IMR-90 (cell line): Measurements from ENCODE around the gene ERP44. TPM values are rescaled to one million over a fixed set of nuclear protein-coding genes. Genes with fewer than 3 reads are reported as not detected.

Experiments used
- ATAC-seq: fragments of 200-7000 bp; cut with Tn5 transposase; 2 replicates; pipeline ENCODE4 v1.9.1; 2020; ENCODE audit warnings: low read depth, mild to moderate bottlenecking, moderate library complexity
- BruUV-seq: library from RNA; stranded (reverse); fragments of 400-500 nt; replicated peaks from 2 replicates; lab custom pipeline; 2021; lab: Mats Ljungman, UMichigan
- CTCF ChIA-PET: fragments of 300-600 bp; formaldehyde crosslinking; extraction: SDS; loops from one replicate; lab custom pipeline; 2021; ENCODE audit warnings: antibody characterized with exemption; lab: Yijun Ruan, JAX
- POLR2A ChIA-PET: fragments of 300-600 bp; sonication (Branson Sonifier 250); formaldehyde crosslinking; loops from one replicate; lab custom pipeline; 2022; ENCODE audit warnings: antibody characterized with exemption; ENCODE audit not compliant: unreplicated experiment; lab: Charles Lee
- DNase-seq: peaks from one replicate; pipeline ENCODE4 v3.0.0; 2013
- H2AFZ ChIP-seq: replicated peaks from 2 replicates; pipeline ENCODE3; 2013; ENCODE audit warnings: low read length, mild to moderate bottlenecking; ENCODE audit not compliant: poor library complexity
- H2AK5ac ChIP-seq: 2 replicates; pipeline ENCODE4 v1.6.1; 2013; ENCODE audit warnings: low read depth, low read length, inconsistent platforms
- H2AK9ac ChIP-seq: replicated peaks from 2 replicates; pipeline ENCODE3; 2013; ENCODE audit warnings: mild to moderate bottlenecking, low read depth, low read length, moderate library complexity; ENCODE audit not compliant: poor library complexity
- H2BK120ac ChIP-seq: 2 replicates; pipeline ENCODE4 v1.6.1; 2013; ENCODE audit warnings: low read depth, low read length, inconsistent platforms
- H2BK15ac ChIP-seq: 3 replicates; pipeline ENCODE4 v1.6.1; 2013; ENCODE audit warnings: low read depth, low read length, inconsistent platforms
- H2BK20ac ChIP-seq: 2 replicates; pipeline ENCODE4 v1.6.1; 2013; ENCODE audit warnings: low read depth, mild to moderate bottlenecking, inconsistent platforms, low read length, moderate library complexity
- H2BK5ac ChIP-seq: 2 replicates; pipeline ENCODE4 v1.6.1; 2013; ENCODE audit warnings: mild to moderate bottlenecking, low read depth, low read length, inconsistent platforms; ENCODE audit not compliant: poor library complexity, severe bottlenecking
- H3K14ac ChIP-seq: replicated peaks from 2 replicates; pipeline ENCODE4 v1.6.1; 2013; ENCODE audit warnings: low read depth, low read length, inconsistent platforms
- H3K18ac ChIP-seq: 2 replicates; pipeline ENCODE4 v1.6.1; 2013; ENCODE audit warnings: low read depth, low read length, control low read depth
- H3K23ac ChIP-seq: 2 replicates; pipeline ENCODE4 v1.6.1; 2013; ENCODE audit warnings: low read depth, low read length, inconsistent platforms
- H3K27ac ChIP-seq: 2 replicates; pipeline ENCODE4 v1.5.1; 2013; ENCODE audit warnings: mild to moderate bottlenecking, control low read depth, low read length; ENCODE audit not compliant: insufficient read depth
- H3K27me3 ChIP-seq: 2 replicates; pipeline ENCODE4 v1.6.1; 2013; ENCODE audit warnings: low read length; ENCODE audit not compliant: control insufficient read depth, insufficient read depth
- H3K36me3 ChIP-seq: 2 replicates; pipeline ENCODE4 v1.6.1; 2013; ENCODE audit warnings: low read length, mixed read lengths; ENCODE audit not compliant: control insufficient read depth, insufficient read depth
- H3K4ac ChIP-seq: 2 replicates; pipeline ENCODE4 v1.6.1; 2013; ENCODE audit warnings: low read depth, low read length, inconsistent platforms
- H3K4me1 ChIP-seq: 2 replicates; pipeline ENCODE4 v1.6.1; 2013; ENCODE audit warnings: low read length, mixed read lengths; ENCODE audit not compliant: control insufficient read depth, insufficient read depth
- H3K4me2 ChIP-seq: 2 replicates; pipeline ENCODE4 v1.6.1; 2013; ENCODE audit warnings: low read depth, mild to moderate bottlenecking, control low read depth, low read length, moderate library complexity
- H3K4me3 ChIP-seq: 2 replicates; pipeline ENCODE4 v1.5.1; 2013; ENCODE audit warnings: low read depth, mild to moderate bottlenecking, control low read depth, low read length, moderate library complexity; ENCODE audit not compliant: insufficient read depth
- H3K56ac ChIP-seq: 2 replicates; pipeline ENCODE4 v1.6.1; 2013; ENCODE audit warnings: low read length, inconsistent platforms; ENCODE audit not compliant: insufficient read depth; ENCODE audit errors: extremely low read depth
- H3K79me1 ChIP-seq, 2 experiments: 2 replicates each; pipeline ENCODE4 v1.6.1; 2013; ENCODE audit warnings: low read length in 2 of 2, inconsistent platforms in 1 of 2, low read depth in 1 of 2
- H3K9ac ChIP-seq: 2 replicates; pipeline ENCODE4 v1.6.1; 2013; ENCODE audit warnings: low read depth, low read length, control low read depth
- H3K9me1 ChIP-seq: 2 replicates; pipeline ENCODE4 v1.6.1; 2013; ENCODE audit warnings: low read length, inconsistent platforms; ENCODE audit not compliant: insufficient read depth
- H3K9me3 ChIP-seq: 2 replicates; pipeline ENCODE4 v1.6.1; 2013; ENCODE audit warnings: low read length; ENCODE audit not compliant: control insufficient read depth, insufficient read depth
- H4K20me1 ChIP-seq: 2 replicates; pipeline ENCODE4 v1.6.1; 2013; ENCODE audit warnings: low read length, inconsistent platforms; ENCODE audit not compliant: insufficient read depth
- H4K5ac ChIP-seq: 2 replicates; pipeline ENCODE4 v1.6.1; 2013; ENCODE audit warnings: mild to moderate bottlenecking, low read depth, low read length, control low read depth
- H4K8ac ChIP-seq, 2 experiments: 2 replicates each; pipeline ENCODE4 v1.6.1; 2013; ENCODE audit warnings: low read depth in 2 of 2, low read length in 2 of 2, control low read depth in 1 of 2, inconsistent platforms in 1 of 2
- H4K91ac ChIP-seq: 2 replicates; pipeline ENCODE4 v1.6.1; 2013; ENCODE audit warnings: low read depth, low read length, inconsistent platforms; ENCODE audit not compliant: insufficient read depth
- BHLHE40 ChIP-seq: fragments of 150-350 bp; IDR thresholded peaks from 2 replicates; pipeline ENCODE4 v1.6.1; 2016; ENCODE audit warnings: mild to moderate bottlenecking, low read depth, low read length
- CEBPB ChIP-seq: IDR thresholded peaks from 2 replicates; pipeline ENCODE4 v1.6.1; 2012; ENCODE audit warnings: low read depth, low read length, improper control_type of control experiment
- CHD1 ChIP-seq: IDR thresholded peaks from 2 replicates; pipeline ENCODE4 v1.6.1; 2012; ENCODE audit warnings: low read depth, low read length, improper control_type of control experiment
- FOS ChIP-seq: fragments of 150-350 bp; IDR thresholded peaks from 2 replicates; pipeline ENCODE4 v1.6.1; 2016; ENCODE audit warnings: low read depth, low read length
- MAFK ChIP-seq: IDR thresholded peaks from 2 replicates; pipeline ENCODE4 v1.6.1; 2012; ENCODE audit warnings: low read depth, low read length, improper control_type of control experiment
- MAZ ChIP-seq: IDR thresholded peaks from 2 replicates; pipeline ENCODE4 v1.6.1; 2012; ENCODE audit warnings: low read depth, mild to moderate bottlenecking, low read length, improper control_type of control experiment, moderate library complexity, borderline replicate concordance
- MXI1 ChIP-seq: IDR thresholded peaks from 2 replicates; pipeline ENCODE4 v1.6.1; 2012; ENCODE audit warnings: low read depth, mild to moderate bottlenecking, low read length, moderate library complexity, borderline replicate concordance
- NFE2L2 ChIP-seq: fragments of 150-350 bp; IDR thresholded peaks from 2 replicates; pipeline ENCODE4 v1.6.1; 2016; ENCODE audit warnings: low read depth, mild to moderate bottlenecking, low read length
- POLR2A ChIP-seq: IDR thresholded peaks from 2 replicates; pipeline ENCODE4 v1.6.1; 2012; ENCODE audit warnings: mild to moderate bottlenecking, low read depth, low read length
- RAD21 ChIP-seq: IDR thresholded peaks from 2 replicates; pipeline ENCODE4 v1.6.1; 2012; ENCODE audit warnings: low read length, improper control_type of control experiment
- RCOR1 ChIP-seq: IDR thresholded peaks from 2 replicates; pipeline ENCODE4 v1.6.1; 2012; ENCODE audit warnings: mild to moderate bottlenecking, low read length, improper control_type of control experiment; ENCODE audit not compliant: insufficient replicate concordance
- RFX5 ChIP-seq: IDR thresholded peaks from 2 replicates; pipeline ENCODE4 v1.8.0; 2012; ENCODE audit warnings: low read depth, mild to moderate bottlenecking, low read length, moderate library complexity
- SMC3 ChIP-seq: fragments of 150-350 bp; IDR thresholded peaks from 2 replicates; pipeline ENCODE4 v1.6.1; 2016; ENCODE audit warnings: low read depth, mild to moderate bottlenecking, antibody characterized with exemption, low read length, moderate library complexity
- WGBS, 2 experiments: methylation state at CpG; one replicate each; pipeline versions ENCODE4 v1.1.5 to v1.1.7; 2013; ENCODE audit warnings: missing lambda C conversion rate in 2 of 2; ENCODE audit not compliant: insufficient read length in 1 of 2; ENCODE audit errors: extremely low coverage in 2 of 2; 5-methylcytosine and 5-hydroxymethylcytosine counted together
- dilution Hi-C: fragments of 300-500 bp; cut with HindIII; formaldehyde crosslinking; loops from one replicate; pipeline ENCODE4 v1.14.3; 2018; ENCODE audit warnings: low sequenced_read_pairs; ENCODE audit not compliant: unreplicated experiment
- in situ Hi-C: fragments of 300-500 bp; cut with MboI; formaldehyde crosslinking; loops from 3 replicates; pipeline ENCODE4 v1.14.3; 2019; ENCODE audit warnings: low sequenced_read_pairs, inconsistent platforms, mixed read lengths
- intact Hi-C: fragments of 100-400 bp; cut with micrococcal nuclease; formaldehyde crosslinking; loops from 2 replicates; pipeline ENCODE4 v1.10.0; 2022
- polyA plus RNA-seq, 3 experiments: library from polyadenylated mRNA; depleted of rRNA; stranded (reverse); fragments of >200 nt; gene quantifications; 2 replicates each; pipeline ENCODE4 v1.2.3, GENCODE V29; 2012; ENCODE audit warnings: low replicate concordance in 1 of 3
- total RNA-seq: library from RNA; depleted of rRNA; stranded (reverse); fragments of >200 nt; gene quantifications from 2 replicates; pipeline ENCODE4 v1.2.3, GENCODE V29; 2012
- TF ChIP-seq, protein P1 (sequence below): fragments of 150-350 bp; IDR thresholded peaks from 2 replicates; pipeline ENCODE4 v1.6.1; 2017; ENCODE audit warnings: mild to moderate bottlenecking, antibody characterized with exemption, low read length, low read depth
- TF ChIP-seq, protein P2 (sequence below): conservative IDR thresholded peaks from 2 replicates; pipeline ENCODE4 v1.5.1; 2012; ENCODE audit warnings: mild to moderate bottlenecking, low read depth, low read length, improper control_type of control experiment
- TF ChIP-seq, protein P3 (sequence below): fragments of 150-350 bp; IDR thresholded peaks from 2 replicates; pipeline ENCODE4 v1.6.1; 2016; ENCODE audit warnings: low read depth, mild to moderate bottlenecking, low read length, moderate library complexity, borderline replicate concordance

Gene ERP44
- total and polyA plus RNA-seq, 2 of the 4 experiments (the other 2 are of a cell fraction), result 9.1 to 13.5 TPM

GRCh38 chr9:100101608-100102007, 2.8 kb upstream of the ERP44 start:
- dilution Hi-C loops, result no loop called here
- Histone ChIP-seq H3K4me2 (no peak overlapping the region), H3K23ac (no peak overlapping the region), H3K14ac (no peak overlapping the region), H3K18ac (no peak overlapping the region), H4K8ac (no peak overlapping the region), H3K9ac (no peak overlapping the region), H4K20me1 (peaks cover 11% of the 10 kb centered on the region; the same call in 1 of the 2 replicates), H3K4me1 (peaks cover 2% of the 10 kb centered on the region; the same call in 1 of the 2 replicates), H3K79me1 (peaks cover 23 to 55% of the 10 kb centered on the region in 2 experiments), H2BK20ac (no peak overlapping the region), H3K56ac (no peak overlapping the region), H3K36me3 (peaks cover 11% of the 10 kb centered on the region), H3K27ac (no peak overlapping the region), H3K4me3 (no peak overlapping the region), H2BK5ac (no peak overlapping the region), H3K4ac (no peak overlapping the region), H4K5ac (no peak overlapping the region), H4K91ac (no peak overlapping the region), H3K9me3 (no peaks in the 10 kb centered on the region), H2AK9ac (no peak overlapping the region), H2BK120ac (no peak overlapping the region), H2AFZ (no peak overlapping the region), H2BK15ac (no peak overlapping the region), H2AK5ac (no peak overlapping the region), H3K27me3 (no peaks in the 10 kb centered on the region), H3K9me1 (peaks cover 13% of the 10 kb centered on the region; the same call in 1 of the 2 replicates)
- in situ Hi-C loops, result no loop called here
- CTCF ChIA-PET, result no interaction called here
- intact Hi-C loops, result no loop called here
- DNase-seq, result no peak
- POLR2A ChIA-PET, result no interaction called here
- no TSS peak for BruUV-seq
- WGBS, 2 experiments, result no CpG with 5 or more reads among the region's 6 CpGs
- TF ChIP-seq FOS, result no peak
- TF ChIP-seq NFE2L2, result no peak
- TF ChIP-seq POLR2A, result no peak
- TF ChIP-seq CHD1, result no peak
- no peak for TF ChIP-seq MAFK
- no peak for TF ChIP-seq MXI1
- TF ChIP-seq, protein P1, sequence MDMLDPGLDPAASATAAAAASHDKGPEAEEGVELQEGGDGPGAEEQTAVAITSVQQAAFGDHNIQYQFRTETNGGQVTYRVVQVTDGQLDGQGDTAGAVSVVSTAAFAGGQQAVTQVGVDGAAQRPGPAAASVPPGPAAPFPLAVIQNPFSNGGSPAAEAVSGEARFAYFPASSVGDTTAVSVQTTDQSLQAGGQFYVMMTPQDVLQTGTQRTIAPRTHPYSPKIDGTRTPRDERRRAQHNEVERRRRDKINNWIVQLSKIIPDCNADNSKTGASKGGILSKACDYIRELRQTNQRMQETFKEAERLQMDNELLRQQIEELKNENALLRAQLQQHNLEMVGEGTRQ, result no peak
- no peak for TF ChIP-seq CEBPB
- TF ChIP-seq, protein P2, sequence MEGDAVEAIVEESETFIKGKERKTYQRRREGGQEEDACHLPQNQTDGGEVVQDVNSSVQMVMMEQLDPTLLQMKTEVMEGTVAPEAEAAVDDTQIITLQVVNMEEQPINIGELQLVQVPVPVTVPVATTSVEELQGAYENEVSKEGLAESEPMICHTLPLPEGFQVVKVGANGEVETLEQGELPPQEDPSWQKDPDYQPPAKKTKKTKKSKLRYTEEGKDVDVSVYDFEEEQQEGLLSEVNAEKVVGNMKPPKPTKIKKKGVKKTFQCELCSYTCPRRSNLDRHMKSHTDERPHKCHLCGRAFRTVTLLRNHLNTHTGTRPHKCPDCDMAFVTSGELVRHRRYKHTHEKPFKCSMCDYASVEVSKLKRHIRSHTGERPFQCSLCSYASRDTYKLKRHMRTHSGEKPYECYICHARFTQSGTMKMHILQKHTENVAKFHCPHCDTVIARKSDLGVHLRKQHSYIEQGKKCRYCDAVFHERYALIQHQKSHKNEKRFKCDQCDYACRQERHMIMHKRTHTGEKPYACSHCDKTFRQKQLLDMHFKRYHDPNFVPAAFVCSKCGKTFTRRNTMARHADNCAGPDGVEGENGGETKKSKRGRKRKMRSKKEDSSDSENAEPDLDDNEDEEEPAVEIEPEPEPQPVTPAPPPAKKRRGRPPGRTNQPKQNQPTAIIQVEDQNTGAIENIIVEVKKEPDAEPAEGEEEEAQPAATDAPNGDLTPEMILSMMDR, result no peak
- TF ChIP-seq RAD21, result no peak
- no peak for TF ChIP-seq SMC3
- TF ChIP-seq RCOR1, result no peak
- no peak for TF ChIP-seq MAZ
- TF ChIP-seq BHLHE40, result no peak
- TF ChIP-seq, protein P3, sequence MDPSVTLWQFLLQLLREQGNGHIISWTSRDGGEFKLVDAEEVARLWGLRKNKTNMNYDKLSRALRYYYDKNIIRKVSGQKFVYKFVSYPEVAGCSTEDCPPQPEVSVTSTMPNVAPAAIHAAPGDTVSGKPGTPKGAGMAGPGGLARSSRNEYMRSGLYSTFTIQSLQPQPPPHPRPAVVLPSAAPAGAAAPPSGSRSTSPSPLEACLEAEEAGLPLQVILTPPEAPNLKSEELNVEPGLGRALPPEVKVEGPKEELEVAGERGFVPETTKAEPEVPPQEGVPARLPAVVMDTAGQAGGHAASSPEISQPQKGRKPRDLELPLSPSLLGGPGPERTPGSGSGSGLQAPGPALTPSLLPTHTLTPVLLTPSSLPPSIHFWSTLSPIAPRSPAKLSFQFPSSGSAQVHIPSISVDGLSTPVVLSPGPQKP, result no peak
- TF ChIP-seq RFX5, result no peak
- ATAC-seq, result no peak
